MCF 10A (cell line): ENCODE measurements around the gene ADAMTS18. TPM values are rescaled to one million over a fixed set of nuclear protein-coding genes. Genes with fewer than 3 reads are reported as not detected.
"Not testable (repeated sequence)": the region's sequence is repeated elsewhere in the genome, so short reads cannot be mapped to it uniquely, and the experiment has no call there.

Source experiments
- BruUV-seq: library from RNA; stranded (reverse); fragments of 400-500 nt; replicated peaks from 2 replicates; lab custom pipeline; 2021; lab: Mats Ljungman, UMichigan
- CTCF ChIA-PET: fragments of 300-600 bp; sonication (Branson Sonifier 250); formaldehyde crosslinking; extraction: SDS; loops from one replicate; lab custom pipeline; 2021; ENCODE audit warnings: antibody characterized with exemption, inconsistent platforms; lab: Yijun Ruan, JAX
- POLR2A ChIA-PET: fragments of 300-600, 350-650 bp; sonication (Branson Sonifier 250); formaldehyde crosslinking; extraction: SDS; loops from one replicate; lab custom pipeline; 2020; ENCODE audit warnings: antibody characterized with exemption, inconsistent platforms; lab: Yijun Ruan, JAX
- DNase-seq: peaks from one replicate; pipeline ENCODE4 v3.0.0-alpha.2; 2018; ENCODE audit not compliant: unreplicated experiment
- H3K27ac Mint-ChIP-seq: one replicate; pipeline ENCODE4 v1.8.0; 2022; ENCODE audit warnings: mild to moderate bottlenecking, low read depth, mixed read lengths; ENCODE audit not compliant: unreplicated experiment
- H3K27me3 Mint-ChIP-seq: one replicate; pipeline ENCODE4 v1.8.0; 2022; ENCODE audit warnings: mixed read lengths; ENCODE audit not compliant: insufficient read depth, unreplicated experiment
- H3K36me3 Mint-ChIP-seq: one replicate; pipeline ENCODE4 v1.8.0; 2022; ENCODE audit warnings: mild to moderate bottlenecking, moderate library complexity, mixed read lengths; ENCODE audit not compliant: insufficient read depth, unreplicated experiment
- H3K4me1 Mint-ChIP-seq: one replicate; pipeline ENCODE4 v1.8.0; 2022; ENCODE audit warnings: mixed read lengths; ENCODE audit not compliant: insufficient read depth, unreplicated experiment
- H3K4me3 Mint-ChIP-seq: one replicate; pipeline ENCODE4 v1.8.0; 2022; ENCODE audit warnings: mild to moderate bottlenecking, moderate library complexity, mixed read lengths; ENCODE audit not compliant: unreplicated experiment
- H3K9me3 Mint-ChIP-seq: one replicate; pipeline ENCODE4 v1.8.0; 2022; ENCODE audit warnings: mixed read lengths; ENCODE audit not compliant: unreplicated experiment
- intact Hi-C: fragments of 100-400 bp; cut with micrococcal nuclease; formaldehyde crosslinking; loops from 2 replicates; pipeline ENCODE4 v1.14.1; 2022
- total RNA-seq: library from RNA; stranded (reverse); gene quantifications from 2 replicates; pipeline ENCODE4 v1.2.3, GENCODE V29; 2022
- TF ChIP-seq, protein P1 (sequence below): fragments of 200-600 bp; IDR thresholded peaks from one replicate; pipeline ENCODE4 v1.8.0; 2022; ENCODE audit warnings: antibody characterized with exemption, mild to moderate bottlenecking; ENCODE audit not compliant: unreplicated experiment

ADAMTS18 gene
- total RNA-seq, 1 experiment from 2014 or later = not detected

- Mint-ChIP-seq H3K9me3 (no peaks in the 10 kb centered on the region), H3K27me3 (peaks cover 54% of the 10 kb centered on the region), H3K36me3 (no peaks in the 10 kb centered on the region), H3K4me1 (no peaks in the 10 kb centered on the region), H3K27ac (no peak overlapping the region), H3K4me3 (no peak overlapping the region)
- DNase-seq = no peak
- CTCF ChIA-PET = no interaction called here
- POLR2A ChIA-PET = no interaction called here
- intact Hi-C loops = no loop called here
- TF ChIP-seq, protein P1, sequence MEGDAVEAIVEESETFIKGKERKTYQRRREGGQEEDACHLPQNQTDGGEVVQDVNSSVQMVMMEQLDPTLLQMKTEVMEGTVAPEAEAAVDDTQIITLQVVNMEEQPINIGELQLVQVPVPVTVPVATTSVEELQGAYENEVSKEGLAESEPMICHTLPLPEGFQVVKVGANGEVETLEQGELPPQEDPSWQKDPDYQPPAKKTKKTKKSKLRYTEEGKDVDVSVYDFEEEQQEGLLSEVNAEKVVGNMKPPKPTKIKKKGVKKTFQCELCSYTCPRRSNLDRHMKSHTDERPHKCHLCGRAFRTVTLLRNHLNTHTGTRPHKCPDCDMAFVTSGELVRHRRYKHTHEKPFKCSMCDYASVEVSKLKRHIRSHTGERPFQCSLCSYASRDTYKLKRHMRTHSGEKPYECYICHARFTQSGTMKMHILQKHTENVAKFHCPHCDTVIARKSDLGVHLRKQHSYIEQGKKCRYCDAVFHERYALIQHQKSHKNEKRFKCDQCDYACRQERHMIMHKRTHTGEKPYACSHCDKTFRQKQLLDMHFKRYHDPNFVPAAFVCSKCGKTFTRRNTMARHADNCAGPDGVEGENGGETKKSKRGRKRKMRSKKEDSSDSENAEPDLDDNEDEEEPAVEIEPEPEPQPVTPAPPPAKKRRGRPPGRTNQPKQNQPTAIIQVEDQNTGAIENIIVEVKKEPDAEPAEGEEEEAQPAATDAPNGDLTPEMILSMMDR = no peak
- no TSS peak for BruUV-seq
Observed at GRCh38 chr16:77469634-77470033, 34.8 kb upstream of the ADAMTS18 start.

GRCh38 chr16:77468831-77469230 lies 34.0 kb upstream of the ADAMTS18 start:
- Mint-ChIP-seq H3K27ac (no peak overlapping the region), H3K4me1 (no peaks in the 10 kb centered on the region), H3K4me3 (no peak overlapping the region), H3K36me3 (no peaks in the 10 kb centered on the region), H3K9me3 (no peaks in the 10 kb centered on the region), H3K27me3 (peaks cover 46% of the 10 kb centered on the region)
- no peak for DNase-seq
- ChIA-PET CTCF (interaction anchor here (0.7 kb wide), 1 partner anchor 33 kb away, joined by 3 read pairs; no protein-coding TSS in a partner anchor), POLR2A (no interaction called here)
- intact Hi-C loops = no loop called here
- TF ChIP-seq, protein P1 = no peak
- BruUV-seq = no TSS peak

GRCh38 chr16:77467821-77468335 lies 33.0 kb upstream of the ADAMTS18 start:
- intact Hi-C loops = no loop called here
- no peaks in the 10 kb centered on the region for H3K36me3 Mint-ChIP-seq
- H3K27ac Mint-ChIP-seq = no peak overlapping the region
- ChIA-PET POLR2A (no interaction called here), CTCF (no interaction called here)
- no peak overlapping the region for H3K4me3 Mint-ChIP-seq
- DNase-seq = no peak
- H3K9me3 Mint-ChIP-seq = no peaks in the 10 kb centered on the region
- no peaks in the 10 kb centered on the region for H3K4me1 Mint-ChIP-seq
- BruUV-seq = no TSS peak
- TF ChIP-seq, protein P1 = no peak
- H3K27me3 Mint-ChIP-seq = peaks cover 45% of the 10 kb centered on the region

GRCh38 chr16:77463659-77464058 lies 28.8 kb upstream of the ADAMTS18 start:
- BruUV-seq, H3K4me1 Mint-ChIP-seq, H3K36me3 Mint-ChIP-seq, H3K9me3 Mint-ChIP-seq, intact Hi-C loops, H3K4me3 Mint-ChIP-seq, H3K27ac Mint-ChIP-seq, DNase-seq, CTCF ChIA-PET, POLR2A ChIA-PET: not testable (repeated sequence)
- H3K27me3 Mint-ChIP-seq = peaks cover 39% of the 10 kb centered on the region
